NCI-H748 (cell line): ENCODE results near the gene ADAMTS7.
A peak's percentile ranks its signal among the peaks of the same experiment; 100 is the strongest.
"Not testable (repeated sequence)": the region's sequence is repeated elsewhere in the genome, so short reads cannot be mapped to it uniquely, and the experiment has no call there.

Source experiments
- DNase-seq: peaks from one replicate; lab custom pipeline; 2025; ENCODE audit not compliant: unreplicated experiment; lab: John Stamatoyannopoulos, UW

ADAMTS7 gene, protein sequence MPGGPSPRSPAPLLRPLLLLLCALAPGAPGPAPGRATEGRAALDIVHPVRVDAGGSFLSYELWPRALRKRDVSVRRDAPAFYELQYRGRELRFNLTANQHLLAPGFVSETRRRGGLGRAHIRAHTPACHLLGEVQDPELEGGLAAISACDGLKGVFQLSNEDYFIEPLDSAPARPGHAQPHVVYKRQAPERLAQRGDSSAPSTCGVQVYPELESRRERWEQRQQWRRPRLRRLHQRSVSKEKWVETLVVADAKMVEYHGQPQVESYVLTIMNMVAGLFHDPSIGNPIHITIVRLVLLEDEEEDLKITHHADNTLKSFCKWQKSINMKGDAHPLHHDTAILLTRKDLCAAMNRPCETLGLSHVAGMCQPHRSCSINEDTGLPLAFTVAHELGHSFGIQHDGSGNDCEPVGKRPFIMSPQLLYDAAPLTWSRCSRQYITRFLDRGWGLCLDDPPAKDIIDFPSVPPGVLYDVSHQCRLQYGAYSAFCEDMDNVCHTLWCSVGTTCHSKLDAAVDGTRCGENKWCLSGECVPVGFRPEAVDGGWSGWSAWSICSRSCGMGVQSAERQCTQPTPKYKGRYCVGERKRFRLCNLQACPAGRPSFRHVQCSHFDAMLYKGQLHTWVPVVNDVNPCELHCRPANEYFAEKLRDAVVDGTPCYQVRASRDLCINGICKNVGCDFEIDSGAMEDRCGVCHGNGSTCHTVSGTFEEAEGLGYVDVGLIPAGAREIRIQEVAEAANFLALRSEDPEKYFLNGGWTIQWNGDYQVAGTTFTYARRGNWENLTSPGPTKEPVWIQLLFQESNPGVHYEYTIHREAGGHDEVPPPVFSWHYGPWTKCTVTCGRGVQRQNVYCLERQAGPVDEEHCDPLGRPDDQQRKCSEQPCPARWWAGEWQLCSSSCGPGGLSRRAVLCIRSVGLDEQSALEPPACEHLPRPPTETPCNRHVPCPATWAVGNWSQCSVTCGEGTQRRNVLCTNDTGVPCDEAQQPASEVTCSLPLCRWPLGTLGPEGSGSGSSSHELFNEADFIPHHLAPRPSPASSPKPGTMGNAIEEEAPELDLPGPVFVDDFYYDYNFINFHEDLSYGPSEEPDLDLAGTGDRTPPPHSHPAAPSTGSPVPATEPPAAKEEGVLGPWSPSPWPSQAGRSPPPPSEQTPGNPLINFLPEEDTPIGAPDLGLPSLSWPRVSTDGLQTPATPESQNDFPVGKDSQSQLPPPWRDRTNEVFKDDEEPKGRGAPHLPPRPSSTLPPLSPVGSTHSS (N-terminal part only)

DNA sequence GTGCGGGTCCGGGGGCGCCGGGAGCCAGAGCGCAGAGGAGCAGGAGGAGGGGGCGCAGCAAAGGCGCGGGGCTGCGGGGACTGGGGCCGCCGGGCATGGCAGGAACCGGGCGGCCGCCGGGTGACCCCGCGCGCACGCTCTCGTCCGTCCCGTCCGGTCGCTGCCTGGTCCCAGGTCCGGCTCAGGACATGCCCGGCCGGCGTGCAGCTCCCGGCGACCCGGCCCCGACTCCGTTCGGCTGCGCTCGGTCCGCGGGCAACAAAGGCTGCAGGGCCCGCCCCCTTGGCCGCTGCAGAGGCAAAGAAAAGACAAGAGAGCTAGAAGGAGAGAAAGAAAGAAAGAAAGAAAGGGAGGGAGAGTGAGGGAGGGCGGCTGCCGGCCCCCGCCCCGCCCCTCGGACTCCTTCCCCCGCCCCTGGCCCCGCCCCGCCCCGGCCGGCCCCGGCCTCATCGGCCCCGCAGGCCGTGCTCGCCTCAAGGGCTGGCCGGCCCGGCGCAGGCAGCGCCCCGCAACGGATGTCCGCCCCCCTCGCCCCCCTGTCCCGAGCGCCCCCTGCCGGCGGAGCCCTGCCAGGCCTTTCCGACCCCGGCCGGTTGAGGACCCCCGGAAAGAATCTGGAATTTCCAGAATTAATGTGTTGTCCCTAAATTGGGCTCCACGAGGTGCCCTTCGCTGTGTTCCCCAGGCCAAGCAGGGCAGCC is at the start of gene ADAMTS7:
TSS of gene ADAMTS7 (minus strand) at position 341 of the 701 bp plus-strand sequence. CDS start at position 97, 244 bp downstream.
- peak; percentile 40 for DNase-seq

DNA sequence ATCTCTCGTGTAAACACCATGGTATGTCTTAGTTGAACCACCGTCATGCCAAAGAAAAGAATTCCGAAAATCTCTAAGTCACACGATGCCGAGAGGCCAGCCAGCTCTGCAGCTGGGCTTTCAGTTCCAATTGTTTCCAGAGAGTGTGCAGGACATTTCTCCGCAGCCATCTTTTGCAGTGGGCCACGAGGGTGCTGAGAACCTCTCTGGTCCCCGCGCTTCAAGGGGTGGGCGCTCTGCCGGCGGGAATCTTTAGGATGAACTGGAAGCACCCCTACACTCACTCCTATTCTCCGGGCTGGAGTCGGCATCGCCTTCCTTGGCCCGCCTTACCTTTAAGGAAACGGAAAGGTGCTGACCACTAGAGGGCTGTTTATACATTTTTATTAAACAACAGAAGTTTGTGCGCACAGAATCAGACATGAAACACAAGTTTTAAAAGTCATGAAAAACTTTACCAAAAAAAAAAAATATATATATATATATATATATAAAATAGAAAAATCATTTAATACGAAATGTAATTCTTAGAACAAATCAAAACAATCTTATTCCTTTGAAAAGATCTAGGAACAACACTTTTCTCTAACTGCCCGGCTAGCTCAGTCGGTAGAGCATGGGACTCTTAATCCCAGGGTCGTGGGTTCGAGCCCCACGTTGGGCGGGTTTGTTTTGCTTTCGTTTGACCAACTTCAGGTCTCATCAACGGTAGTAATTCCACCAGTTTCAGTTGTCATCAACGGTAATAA is 48.9 kb upstream of the ADAMTS7 start:
- peak; percentile 86 for DNase-seq

DNA sequence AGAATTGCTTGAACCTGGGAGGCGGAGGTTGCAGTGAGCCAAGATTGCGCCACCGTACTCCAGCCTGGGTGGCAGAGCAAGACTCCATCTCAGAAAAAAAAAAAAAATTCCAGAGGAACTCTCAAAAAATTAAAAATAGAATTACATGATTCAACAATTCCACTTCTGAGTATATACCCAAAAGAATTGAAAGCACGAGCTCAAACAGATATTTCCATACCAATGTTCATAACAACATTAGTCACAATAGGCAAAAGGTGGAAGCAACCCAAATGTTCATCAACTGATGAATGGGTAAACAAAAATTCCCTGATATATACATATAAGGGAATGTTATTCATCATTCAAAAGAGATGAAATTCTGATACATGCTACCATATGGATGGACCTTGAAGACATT is 44.5 kb upstream of the ADAMTS7 start:
- DNase-seq = no peak

DNA sequence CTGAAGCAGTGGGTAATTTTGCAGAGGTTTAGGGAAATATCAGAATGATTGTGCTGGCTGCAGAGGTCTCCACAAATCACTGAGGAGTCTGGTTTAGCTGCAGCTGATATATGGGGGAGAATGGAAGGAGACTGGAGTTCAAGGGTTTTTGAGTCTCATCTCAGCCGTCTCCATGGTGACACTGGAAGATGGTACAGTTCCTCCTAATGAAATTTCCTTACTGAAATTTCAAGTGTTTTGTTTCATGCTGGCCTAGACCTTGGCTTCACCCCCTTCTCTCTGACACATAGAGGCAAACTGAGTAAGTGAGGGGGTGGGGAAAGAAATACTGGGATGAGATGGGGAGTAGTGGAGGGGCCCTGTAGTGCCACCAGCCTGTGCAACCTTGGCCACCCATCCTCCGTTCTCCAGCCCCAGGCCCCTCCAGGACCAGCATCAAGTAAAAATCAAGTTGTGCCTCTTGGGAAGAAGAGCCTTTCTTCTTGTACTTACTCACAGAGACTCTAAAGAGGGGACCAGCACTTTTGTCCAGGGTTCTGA is 43.6 kb upstream of the ADAMTS7 start:
- DNase-seq = no peak

DNA sequence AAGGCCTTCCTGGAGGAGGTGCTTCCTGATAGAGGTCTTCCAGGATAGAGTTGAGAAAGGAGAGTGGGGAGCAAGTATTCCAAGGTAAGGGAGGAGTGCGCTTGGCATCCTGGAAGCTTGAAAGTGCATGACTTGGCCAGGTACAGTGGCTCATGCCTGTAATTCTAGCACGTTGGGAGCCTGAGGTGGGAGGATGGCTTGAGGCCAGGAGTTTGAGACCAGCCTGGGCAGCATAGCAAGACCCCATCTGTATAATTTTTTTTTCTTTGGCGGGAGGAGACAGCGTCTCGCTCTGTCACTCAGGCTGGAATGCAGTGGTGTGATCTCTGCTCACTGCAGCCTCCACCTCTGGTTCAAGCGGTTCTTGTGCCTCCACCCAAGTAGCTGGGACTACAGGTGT is 42.2 kb upstream of the ADAMTS7 start:
- DNase-seq = no peak

DNA sequence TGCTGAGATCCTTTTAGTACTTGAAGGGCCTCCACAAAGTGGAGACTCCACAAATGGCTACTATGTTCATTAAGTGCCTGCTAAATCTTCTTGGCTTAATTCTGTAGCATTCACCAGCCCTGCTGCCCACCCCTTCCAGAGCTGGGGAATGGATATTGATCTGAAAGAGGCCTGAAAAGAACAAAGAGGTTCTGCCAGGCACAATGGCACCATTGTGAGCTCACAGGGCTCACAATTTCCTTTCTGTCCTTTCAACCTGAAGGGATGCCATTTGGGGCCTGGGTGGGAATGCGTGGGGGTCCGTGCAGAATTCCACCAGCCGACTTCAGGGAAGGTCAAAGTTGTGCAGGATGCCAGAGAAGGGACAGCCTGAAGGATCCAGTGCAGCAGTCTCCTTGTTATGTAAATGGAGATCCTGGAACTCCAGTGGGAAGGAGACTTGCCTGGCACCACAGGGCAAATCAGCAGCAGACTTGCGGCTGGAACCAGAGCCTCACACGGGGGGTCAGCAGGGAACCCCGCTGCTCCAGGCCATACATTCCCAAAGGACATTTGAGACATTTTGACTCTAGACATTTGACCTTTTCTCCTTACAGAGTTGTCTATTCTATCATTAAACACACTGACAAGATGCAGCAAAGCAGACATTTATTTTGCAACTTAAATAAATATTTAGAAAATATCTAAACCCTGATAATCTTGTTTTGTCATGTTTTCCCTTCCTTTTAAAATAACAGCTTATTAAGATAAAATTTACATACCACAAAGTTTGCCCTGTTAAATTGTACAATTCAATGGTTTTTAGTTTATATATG is 39.9 kb upstream of the ADAMTS7 start:
- no peak for DNase-seq

DNA sequence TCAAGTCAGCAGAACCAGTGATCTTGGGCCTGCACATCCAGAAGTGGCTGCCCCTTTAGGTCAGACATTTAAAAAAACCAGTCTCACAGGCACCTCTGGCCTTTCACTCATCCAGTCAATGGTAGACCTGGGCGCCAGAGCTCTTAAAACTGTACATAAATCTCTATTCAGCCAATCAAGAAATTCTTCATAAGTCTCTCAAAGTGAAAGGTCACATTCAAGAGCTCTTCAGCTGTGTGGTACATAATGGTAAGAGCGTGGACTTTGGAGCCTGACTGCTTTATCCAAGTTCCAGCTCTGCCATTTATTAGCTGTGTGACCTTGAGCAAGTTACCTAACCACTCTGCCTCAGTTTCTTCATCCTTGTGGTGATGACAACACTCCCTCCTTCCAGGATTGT is 39.1 kb upstream of the ADAMTS7 start:
- no peak for DNase-seq

DNA sequence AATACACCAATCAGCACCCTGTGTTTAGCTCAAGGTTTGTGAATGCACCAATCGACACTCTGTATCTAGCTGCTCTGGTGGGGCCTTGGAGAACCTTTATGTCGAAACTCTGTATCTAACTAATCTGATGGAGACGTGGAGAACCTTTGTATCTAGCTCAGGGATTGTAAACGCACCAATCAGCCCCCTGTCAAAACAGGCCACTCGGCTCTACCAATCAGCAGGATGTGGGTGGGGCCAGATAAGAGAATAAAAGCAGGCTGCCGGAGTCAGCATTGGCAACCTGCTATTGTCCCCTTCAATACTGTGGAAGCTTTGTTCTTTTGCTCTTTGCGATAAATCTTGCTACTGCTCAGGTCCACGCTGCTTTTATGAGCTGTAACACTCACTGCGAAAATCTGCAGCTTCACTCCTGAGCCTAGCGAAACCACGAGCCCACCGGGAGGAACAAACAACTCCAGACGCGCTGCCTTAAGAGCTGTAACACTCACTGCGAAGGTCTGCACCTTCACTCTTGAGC is 36.2 kb upstream of the ADAMTS7 start:
- not testable (repeated sequence) for DNase-seq

DNA sequence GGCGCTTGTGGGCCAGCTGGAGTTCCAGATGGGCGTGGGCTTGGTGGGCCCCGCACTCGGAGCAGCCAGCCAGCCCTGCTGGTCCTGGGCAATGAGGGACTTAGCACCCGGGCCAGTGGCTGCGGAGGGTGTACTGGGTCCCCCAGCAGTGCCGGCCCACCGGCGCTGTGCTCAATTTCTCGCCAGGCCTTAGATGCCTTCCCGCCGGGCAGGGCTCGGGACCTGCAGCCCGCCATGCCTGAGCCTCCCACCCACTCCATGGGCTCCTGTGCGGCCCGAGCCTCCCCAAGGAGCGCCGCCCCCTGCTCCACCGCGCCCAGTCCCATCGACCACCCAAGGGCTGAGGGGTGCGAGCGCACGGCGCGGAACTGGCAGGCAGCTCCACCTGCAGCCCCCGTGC is 35.6 kb upstream of the ADAMTS7 start:
- not testable (repeated sequence) for DNase-seq

DNA sequence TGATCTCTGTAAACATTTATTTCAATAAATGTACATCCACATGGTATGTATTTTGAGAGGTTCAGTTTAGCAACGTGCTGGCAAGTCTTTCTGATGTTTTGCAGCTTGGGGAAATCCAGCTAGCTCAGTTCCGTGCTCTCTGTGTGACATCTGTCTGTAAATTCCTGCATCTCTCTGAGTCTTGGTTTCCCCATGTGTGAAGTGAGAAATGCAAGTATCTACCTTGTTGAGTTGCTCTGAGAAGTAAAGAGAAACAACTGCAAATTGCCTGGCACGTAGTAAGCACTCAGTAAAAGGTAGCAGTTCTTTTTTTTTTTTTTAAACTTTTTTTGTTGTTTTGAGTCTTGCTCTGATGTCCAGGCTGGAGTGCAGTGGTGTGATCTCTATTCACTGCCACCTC is 31.3 kb upstream of the ADAMTS7 start:
- DNase-seq = no peak

DNA sequence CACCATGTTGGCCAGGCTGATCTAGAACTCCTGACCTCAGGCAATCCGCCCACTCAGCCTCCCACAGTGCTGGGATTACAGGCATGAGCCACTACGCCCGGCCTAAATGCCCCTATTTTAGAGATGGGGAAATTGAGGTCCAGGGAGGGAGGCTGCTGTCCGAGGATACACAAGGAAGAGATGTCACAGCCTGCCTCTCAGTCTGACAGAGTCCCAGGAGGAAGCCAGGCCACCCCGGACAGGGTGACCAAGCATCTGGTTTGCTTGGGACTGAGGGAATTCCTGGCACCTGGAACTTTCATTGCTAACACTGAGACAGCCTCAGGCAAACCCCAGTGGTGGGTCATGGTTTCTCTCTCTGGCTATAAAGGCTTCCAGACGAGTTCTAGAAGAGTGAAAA is 30.6 kb upstream of the ADAMTS7 start:
- DNase-seq = no peak

DNA sequence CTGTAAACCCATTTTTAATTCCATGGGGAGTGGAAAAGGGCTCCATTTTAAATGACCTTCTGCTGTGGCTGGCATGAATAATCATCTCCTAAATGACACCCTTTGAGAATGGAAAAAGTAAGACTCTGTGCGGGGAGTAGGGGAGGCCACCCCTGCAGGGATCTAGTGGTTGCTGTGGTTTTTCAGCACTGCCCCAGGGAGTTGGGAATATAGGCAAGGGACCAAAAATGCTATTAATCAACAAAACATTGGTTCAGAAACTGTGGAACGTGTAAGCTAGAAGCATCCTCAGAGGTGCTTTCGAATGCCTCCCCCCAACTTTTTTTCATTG is 30.1 kb upstream of the ADAMTS7 start:
- no peak for DNase-seq

DNA sequence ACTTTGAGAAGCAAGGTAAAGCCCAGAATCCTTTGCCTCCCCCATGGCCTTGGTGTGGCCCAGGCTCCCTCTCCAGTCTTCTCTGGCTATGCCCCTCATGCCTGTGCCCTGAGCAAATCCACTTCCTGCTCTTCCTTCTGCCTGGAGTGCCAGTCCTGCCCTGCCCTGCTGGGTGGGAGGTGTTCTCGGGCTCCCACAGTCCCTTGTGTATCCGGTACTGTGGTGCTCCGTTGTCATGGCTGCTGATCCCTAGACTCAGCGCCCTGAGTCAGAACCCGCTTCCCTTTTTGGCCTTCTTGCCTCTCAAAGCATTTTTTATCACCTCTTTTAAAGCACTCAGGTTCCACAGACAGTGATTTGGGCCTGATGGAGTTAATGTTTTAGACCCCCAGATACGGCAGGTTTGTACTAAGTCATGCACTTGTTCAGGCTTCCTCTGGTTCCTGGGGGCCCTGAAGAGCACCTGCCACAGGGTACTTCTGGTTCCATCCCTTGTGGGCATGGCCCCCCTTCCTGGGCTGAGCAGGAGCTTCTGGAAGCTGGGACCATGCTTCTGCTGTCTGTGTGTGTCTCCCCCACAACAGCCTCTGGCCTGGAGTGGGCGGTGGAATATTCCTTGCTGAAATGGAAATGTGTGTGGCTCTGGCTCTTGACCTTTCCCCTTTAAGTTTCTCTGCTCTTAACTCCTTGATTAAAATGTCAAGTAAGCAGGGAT is 29.6 kb upstream of the ADAMTS7 start:
- no peak for DNase-seq

DNA sequence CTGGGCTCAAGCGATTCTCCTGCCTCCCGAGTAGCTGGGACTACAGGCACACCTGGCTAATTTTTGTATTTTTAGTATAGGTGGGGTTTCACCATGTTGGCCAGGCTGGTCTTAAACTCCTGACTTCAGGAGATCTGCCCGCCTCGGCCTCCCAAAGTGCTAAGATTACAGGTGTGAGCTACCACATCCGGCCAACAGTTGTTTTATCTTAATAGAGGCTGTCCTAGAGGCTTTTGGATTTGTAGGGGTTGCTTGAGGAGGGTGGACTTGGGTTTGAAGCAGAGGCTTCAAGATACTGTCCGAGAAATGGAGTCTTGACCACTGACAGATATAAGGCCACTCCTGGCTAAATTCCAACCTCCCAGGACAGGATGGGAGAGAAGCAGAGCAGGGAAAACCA is 27.9 kb upstream of the ADAMTS7 start:
- not testable (repeated sequence) for DNase-seq

DNA sequence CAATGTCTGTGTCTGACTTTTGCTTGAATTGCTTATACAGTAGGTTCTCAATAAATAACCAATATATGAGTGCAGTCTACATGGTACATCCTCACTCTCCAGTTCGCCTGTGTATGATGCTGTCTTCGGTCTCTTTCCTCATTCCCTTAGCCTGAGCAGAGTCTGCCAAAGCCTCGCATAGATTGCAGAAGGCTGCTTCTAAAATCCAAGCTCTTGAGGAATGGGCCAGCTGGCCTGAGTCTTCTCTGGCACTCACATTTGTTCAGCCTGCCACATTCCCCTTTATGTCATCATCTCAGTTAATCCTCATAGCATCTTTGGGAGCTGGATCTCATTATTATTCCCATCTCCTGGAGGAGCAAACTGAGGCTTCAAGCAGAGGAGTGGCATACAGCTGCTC is 27.2 kb upstream of the ADAMTS7 start:
- DNase-seq = no peak

DNA sequence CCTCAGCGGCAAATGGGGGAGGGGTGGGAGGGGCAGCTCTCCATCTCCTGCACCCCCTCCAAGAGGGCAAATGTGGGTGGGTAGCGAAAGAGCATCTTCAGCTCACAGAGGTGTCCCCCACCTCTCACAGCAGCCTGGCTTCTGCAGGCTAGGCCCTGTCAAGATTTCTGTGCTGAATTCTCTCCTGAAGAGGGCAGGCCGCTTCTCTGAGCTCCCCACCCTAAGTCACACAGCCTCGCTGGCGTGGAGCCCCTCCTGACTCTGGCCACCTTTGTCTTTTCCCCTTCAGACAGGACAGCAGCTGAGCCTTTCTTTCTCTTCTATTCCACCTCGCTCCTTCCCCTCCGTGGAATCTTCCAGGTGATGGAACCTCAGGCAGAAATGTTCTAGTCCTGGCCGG is 26.3 kb upstream of the ADAMTS7 start:
- no peak for DNase-seq

DNA sequence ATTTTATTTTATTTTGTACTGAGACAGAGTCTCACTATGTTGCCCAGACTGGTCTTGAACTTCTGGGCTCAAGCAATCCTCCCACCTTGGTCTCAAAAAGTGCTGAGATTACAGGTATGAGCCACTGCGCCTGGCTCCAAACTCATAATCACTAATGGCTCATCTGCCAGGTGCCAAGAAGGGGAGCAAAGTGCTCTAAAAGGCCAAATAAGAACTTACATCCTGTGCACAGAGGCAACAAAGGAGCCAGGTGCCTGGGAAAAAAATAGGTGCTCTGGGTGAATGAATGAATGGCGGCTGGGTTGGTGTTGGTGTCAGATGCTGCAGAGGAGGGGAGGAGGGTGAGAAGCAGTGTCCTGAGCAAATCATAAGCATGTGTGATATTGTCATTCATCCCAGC is 25.9 kb upstream of the ADAMTS7 start:
- no peak for DNase-seq

DNA sequence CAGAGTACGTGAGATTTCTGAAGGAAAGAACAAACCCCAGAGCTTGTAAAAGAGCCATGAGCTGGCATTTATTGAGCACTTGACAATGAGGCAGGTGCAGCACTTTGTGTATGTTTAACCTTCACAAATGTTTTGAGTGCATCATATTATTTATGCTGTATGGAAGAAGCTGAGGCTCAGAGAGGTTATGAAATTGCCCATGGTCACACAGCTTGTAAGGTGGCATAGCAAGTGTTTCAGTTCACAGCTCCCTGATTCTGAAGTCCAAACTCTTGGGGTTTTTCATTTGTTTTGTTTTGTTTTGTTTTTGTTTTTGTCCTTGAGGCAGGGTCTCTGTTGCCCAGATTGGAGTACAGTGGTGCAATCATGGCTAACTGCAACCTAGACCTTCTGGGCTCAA is 25.1 kb upstream of the ADAMTS7 start:
- no peak for DNase-seq
